ENCODE data around the gene NOX5.

GRCh38 chr15:69075440-69075839 is 60.9 kb downstream of the NOX5 start:
- TF ChIP-seq SMC3 (IDR thresholded peaks at IDR 0.05; ENCODE audit: low read depth, low read length), result no peak
- TF ChIP-seq CTCF (conservative IDR thresholded peaks at IDR 0.05; ENCODE audit: low read depth, low read length), result no peak
- TF ChIP-seq NFE2L2 (IDR thresholded peaks at IDR 0.05; ENCODE audit: low read depth, low read length), result no peak
- no peak for TF ChIP-seq POLR2A (IDR thresholded peaks at IDR 0.05; ENCODE audit: low read depth, low read length)
- no peak for TF ChIP-seq BHLHE40 (IDR thresholded peaks at IDR 0.05; ENCODE audit: low read depth, low read length)
- no peak for TF ChIP-seq FOS (IDR thresholded peaks at IDR 0.05; ENCODE audit: low read depth, low read length)
- no peak for TF ChIP-seq MAZ (IDR thresholded peaks at IDR 0.05; ENCODE audit: borderline replicate concordance, low read depth, low read length)
- TF ChIP-seq, protein P1, sequence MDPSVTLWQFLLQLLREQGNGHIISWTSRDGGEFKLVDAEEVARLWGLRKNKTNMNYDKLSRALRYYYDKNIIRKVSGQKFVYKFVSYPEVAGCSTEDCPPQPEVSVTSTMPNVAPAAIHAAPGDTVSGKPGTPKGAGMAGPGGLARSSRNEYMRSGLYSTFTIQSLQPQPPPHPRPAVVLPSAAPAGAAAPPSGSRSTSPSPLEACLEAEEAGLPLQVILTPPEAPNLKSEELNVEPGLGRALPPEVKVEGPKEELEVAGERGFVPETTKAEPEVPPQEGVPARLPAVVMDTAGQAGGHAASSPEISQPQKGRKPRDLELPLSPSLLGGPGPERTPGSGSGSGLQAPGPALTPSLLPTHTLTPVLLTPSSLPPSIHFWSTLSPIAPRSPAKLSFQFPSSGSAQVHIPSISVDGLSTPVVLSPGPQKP (IDR thresholded peaks at IDR 0.05; ENCODE audit: borderline replicate concordance, low read depth, low read length), result no peak
- TF ChIP-seq RFX5 (IDR thresholded peaks at IDR 0.05; ENCODE audit: low read depth, low read length), result no peak
- no peak for TF ChIP-seq CEBPB (IDR thresholded peaks at IDR 0.05; ENCODE audit: low read depth, low read length)
